Measurements from ENCODE around the gene ABCF2. TPM values are rescaled to one million over a fixed set of nuclear protein-coding genes. Genes with fewer than 3 reads are reported as not detected.

The ABCF2 gene
- total RNA-seq, 1 donor from 2014 or later: 47.3 TPM

DNA sequence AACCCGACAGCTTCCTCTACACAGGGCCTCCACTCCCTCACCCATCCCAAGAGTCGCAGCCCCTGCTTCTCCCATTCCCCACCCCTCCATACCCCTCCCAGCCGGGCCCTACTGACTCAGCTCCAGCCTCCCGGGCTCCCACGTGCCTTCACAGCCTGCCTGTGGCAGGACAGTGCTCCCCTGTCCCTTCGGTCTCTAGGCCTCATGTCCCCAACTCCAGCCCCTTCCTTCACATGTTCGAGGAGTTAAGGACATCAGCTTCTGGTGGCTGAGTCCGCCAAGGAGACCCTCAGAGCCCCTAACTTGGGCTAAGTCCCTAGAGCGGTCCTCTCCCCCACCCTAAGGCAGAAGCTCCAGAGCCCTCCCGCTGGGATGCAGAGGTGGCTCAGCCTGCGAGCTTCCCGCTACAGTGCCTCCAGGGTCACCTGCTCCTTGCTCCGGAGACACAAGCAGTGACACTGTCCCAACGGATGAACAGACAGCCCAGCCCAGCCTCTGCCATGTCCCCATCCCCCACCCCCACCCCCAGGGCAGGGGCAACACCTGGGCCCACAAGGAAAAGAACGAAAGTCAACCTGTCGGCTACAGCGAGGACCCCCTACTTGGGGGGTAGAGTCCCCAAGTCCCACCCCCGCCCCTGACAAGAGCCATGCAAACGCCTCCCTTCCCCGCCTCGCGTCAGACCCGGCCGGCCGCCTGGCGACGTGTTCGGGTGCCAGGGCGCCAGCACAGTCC is 20.8 kb upstream of the ABCF2 start:
- peak overlapping the region; percentile 68 for H3K4me3 Mint-ChIP-seq
- intact Hi-C loops (cut with micrococcal nuclease): no loop called here
- peaks cover 41% of the 10 kb centered on the region for H3K27me3 Mint-ChIP-seq
- POLR2A ChIA-PET: interaction anchor here (0.5 to 1.3 kb wide), 3 partner anchors 15 to 37 kb away, joined by 3 to 12 read pairs (median 4); partner anchors contain the start of genes ABCF2 and CHPF2
- H3K4me1 Mint-ChIP-seq: peaks cover 68% of the 10 kb centered on the region
- CTCF ChIA-PET: no interaction called here
- ATAC-seq (ENCODE audit: low read depth): no peak
- DNase-seq: no peak
- no peaks in the 10 kb centered on the region for H3K36me3 Mint-ChIP-seq (ENCODE audit: low read depth)
- TF ChIP-seq, protein P1, sequence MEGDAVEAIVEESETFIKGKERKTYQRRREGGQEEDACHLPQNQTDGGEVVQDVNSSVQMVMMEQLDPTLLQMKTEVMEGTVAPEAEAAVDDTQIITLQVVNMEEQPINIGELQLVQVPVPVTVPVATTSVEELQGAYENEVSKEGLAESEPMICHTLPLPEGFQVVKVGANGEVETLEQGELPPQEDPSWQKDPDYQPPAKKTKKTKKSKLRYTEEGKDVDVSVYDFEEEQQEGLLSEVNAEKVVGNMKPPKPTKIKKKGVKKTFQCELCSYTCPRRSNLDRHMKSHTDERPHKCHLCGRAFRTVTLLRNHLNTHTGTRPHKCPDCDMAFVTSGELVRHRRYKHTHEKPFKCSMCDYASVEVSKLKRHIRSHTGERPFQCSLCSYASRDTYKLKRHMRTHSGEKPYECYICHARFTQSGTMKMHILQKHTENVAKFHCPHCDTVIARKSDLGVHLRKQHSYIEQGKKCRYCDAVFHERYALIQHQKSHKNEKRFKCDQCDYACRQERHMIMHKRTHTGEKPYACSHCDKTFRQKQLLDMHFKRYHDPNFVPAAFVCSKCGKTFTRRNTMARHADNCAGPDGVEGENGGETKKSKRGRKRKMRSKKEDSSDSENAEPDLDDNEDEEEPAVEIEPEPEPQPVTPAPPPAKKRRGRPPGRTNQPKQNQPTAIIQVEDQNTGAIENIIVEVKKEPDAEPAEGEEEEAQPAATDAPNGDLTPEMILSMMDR (IDR thresholded peaks at IDR 0.05): no peak
- no peaks in the 10 kb centered on the region for H3K9me3 Mint-ChIP-seq
- no peak overlapping the region for H3K27ac Mint-ChIP-seq

DNA sequence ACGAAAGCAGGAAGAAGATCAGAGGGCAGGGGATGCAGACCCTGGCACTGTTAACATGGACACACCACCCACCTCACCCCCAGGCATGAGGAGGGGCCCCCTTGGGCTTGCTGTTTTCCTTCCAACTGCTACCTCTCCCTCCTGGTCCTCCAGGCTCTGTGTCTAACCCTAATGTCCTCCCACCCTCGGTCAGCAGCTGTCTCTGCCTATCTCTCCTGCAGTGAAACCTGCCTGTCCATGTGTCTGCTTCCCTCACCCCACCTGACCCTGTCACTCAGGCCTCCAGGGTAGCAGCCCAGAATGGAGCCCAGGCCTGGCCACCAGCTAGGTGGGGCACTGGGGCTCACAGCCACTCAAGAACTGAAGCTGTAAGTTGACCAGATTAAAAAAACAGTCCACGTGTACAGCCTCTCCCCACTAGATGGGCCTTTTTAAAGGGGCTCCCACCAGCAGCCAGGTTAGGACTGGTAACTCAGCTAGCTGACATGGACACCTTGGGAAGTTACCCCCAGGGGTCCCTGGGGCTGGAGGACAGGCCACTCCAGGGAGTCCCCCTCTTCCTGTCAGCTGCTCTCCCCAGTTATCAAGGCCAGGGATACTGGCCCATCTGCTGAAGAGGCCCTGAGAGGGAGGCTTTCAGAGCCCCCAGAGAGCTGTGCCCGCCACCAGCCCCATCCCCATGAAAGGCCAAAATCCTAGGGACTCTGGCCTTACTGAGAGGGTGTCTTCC is 20.0 kb upstream of the ABCF2 start:
- H3K4me3 Mint-ChIP-seq: peak overlapping the region; percentile 68
- intact Hi-C loops (cut with micrococcal nuclease): no loop called here

DNA sequence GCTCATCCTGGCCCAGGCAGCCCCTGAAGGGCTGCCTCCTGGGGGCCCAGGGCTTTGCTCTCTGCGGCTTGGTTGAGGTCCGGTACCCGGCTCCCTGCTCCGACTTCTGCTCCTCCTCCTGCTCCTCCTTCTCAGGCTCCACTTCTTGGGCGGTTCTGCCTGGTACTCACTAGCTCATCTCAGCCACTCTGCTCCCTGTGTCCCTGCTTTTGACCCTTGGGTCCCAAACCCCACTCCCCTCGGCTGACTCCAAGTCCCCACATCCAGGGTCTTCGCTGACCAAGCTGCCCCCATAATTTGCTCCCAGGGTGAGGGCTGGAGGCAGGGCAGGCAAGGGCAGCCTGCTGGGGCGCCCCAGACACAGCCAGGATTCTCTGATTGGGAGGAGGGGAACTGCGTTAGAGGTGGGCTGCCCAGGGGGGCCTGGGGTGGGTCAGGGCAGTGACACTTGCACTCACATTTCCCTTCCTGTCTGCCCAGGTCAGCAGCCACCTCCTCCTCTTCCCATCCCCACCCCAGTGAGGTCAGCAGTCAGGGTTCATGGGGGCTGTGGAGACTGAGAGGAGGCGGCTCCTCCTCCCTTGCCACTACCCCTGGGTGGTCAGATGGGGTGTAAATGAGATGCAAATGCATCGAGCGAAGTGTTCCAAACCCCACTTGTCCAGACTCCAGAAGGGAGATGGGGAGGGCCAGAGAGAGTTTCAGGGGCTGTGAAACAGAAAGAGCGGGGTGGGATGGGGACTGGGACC is 19.3 kb upstream of the ABCF2 start:
- DNase-seq (no peak), ATAC-seq (ENCODE audit: low read depth) (no peak)
- Mint-ChIP-seq H3K27me3 (peaks cover 36% of the 10 kb centered on the region), H3K4me3 (peak overlapping the region; percentile 36), H3K4me1 (peaks cover 64% of the 10 kb centered on the region), H3K9me3 (no peaks in the 10 kb centered on the region), H3K27ac (no peak overlapping the region), H3K36me3 (ENCODE audit: low read depth) (no peaks in the 10 kb centered on the region)
- ChIA-PET CTCF (interaction anchor here (0.9 to 1.6 kb wide), 4 partner anchors 12 to 122 kb away, joined by 3 to 4 read pairs (median 4); partner anchors contain the start of gene CHPF2), POLR2A (no interaction called here)
- TF ChIP-seq, protein P1 (IDR thresholded peaks at IDR 0.05): no peak
- intact Hi-C loops (cut with micrococcal nuclease): no loop called here

More for the DNA sequence above, 20.0 kb upstream of the ABCF2 start:
- Mint-ChIP-seq H3K4me1 (peaks cover 65% of the 10 kb centered on the region), H3K36me3 (ENCODE audit: low read depth) (no peaks in the 10 kb centered on the region), H3K9me3 (no peaks in the 10 kb centered on the region), H3K27me3 (peaks cover 37% of the 10 kb centered on the region), H3K27ac (no peak overlapping the region)
- no peak for ATAC-seq (ENCODE audit: low read depth)
- TF ChIP-seq, protein P1 (IDR thresholded peaks at IDR 0.05): no peak
- ChIA-PET CTCF (interaction anchor here (1.6 kb wide), 1 partner anchor 12 kb away, joined by 4 read pairs; no protein-coding TSS in a partner anchor), POLR2A (interaction anchor here (0.5 to 1.3 kb wide), 2 partner anchors 20 to 38 kb away, joined by 4 to 12 read pairs; partner anchors contain the start of gene ABCF2)
- DNase-seq: no peak

DNA sequence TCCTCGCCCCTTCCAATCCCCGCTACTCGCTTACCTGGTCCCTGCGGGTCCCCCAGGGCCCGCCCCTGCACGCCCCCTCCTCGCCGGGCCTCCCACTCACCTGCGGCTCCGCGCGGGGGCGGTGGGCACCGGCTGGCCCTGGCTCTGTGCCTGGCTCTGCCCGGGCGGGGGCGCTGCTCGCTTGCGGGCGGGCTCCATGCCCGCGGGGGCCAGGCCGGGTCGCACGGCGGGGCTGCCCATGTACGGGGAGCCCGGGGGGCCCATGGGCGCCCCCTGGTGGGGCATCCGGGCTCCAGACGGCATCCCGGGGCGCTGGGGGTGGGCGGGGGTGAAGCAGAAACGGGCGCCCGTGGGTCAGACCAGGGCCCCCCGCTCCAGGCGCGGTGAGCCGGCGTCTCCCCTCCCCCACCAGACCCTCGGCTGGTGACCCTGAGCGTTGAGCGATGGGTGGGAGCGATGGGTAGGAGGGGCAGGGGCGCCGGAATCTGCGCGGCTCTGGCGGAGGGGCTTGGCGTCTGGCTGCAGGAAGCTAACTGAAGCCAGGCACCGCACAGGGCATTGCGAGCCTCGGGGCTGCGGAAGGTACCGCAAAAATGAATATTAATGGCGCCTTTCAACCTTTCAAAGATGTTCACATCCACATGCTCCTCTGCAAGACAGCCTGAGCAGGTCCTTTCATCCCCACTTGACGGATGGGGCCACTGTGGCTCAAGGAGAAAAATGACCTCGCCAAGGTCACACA is 18.5 kb upstream of the ABCF2 start:
- TF ChIP-seq, protein P1 (IDR thresholded peaks at IDR 0.05): no peak
- H3K27me3 Mint-ChIP-seq: peaks cover 29% of the 10 kb centered on the region
- no peak overlapping the region for H3K27ac Mint-ChIP-seq
- H3K9me3 Mint-ChIP-seq: no peaks in the 10 kb centered on the region
- H3K4me1 Mint-ChIP-seq: peaks cover 57% of the 10 kb centered on the region
- DNase-seq (peak; percentile 74), ATAC-seq (ENCODE audit: low read depth) (peak; percentile 71)
- H3K4me3 Mint-ChIP-seq: peak overlapping the region; percentile 65
- POLR2A ChIA-PET: interaction anchor here (1.3 kb wide), 1 partner anchor 18 kb away, joined by 3 read pairs; the partner anchor contains the start of gene ABCF2
- intact Hi-C loops (cut with micrococcal nuclease): loop anchor here (1.0 to 2.0 kb wide), 6 partner anchors 13 to 121 kb away; partner anchors contain the start of genes ABCF2 and CHPF2
- no peaks in the 10 kb centered on the region for H3K36me3 Mint-ChIP-seq (ENCODE audit: low read depth)
- CTCF ChIA-PET: interaction anchor here (0.9 to 1.6 kb wide), 4 partner anchors 11 to 122 kb away, joined by 3 to 4 read pairs (median 4); partner anchors contain the start of gene CHPF2

Measured in activated B cell treated with CpG ODN at 0.5 μM for 24 hours (primary cell).